Motor neuron (in vitro differentiated cells): Measurements from ENCODE around the gene KRT6A. TPM values are rescaled to one million over a fixed set of nuclear protein-coding genes. Genes with fewer than 3 reads are reported as not detected.
"Not testable (repeated sequence)": the region's sequence is repeated elsewhere in the genome, so short reads cannot be mapped to it uniquely, and the experiment has no call there.

Experiments
- ATAC-seq, 8 experiments: fragments of 200-7000 bp; cut with Tn5 transposase; replicated peaks in 6 of 8; 2 replicates each; pipeline ENCODE4 v1.8.0; 2021; ENCODE audit warnings: mild to moderate bottlenecking in 8 of 8, moderate library complexity in 8 of 8
- H3K27ac ChIP-seq, 2 donors: fragments of 250-450 bp; sonication (Bioruptor Pico); 2 replicates each; pipeline ENCODE4 v1.9.0; 2021; ENCODE audit warnings: antibody characterized with exemption in 2 of 2, mild to moderate bottlenecking in 2 of 2, moderate library complexity in 1 of 2
- H3K4me1 ChIP-seq, 2 donors: fragments of 250-450 bp; sonication (Bioruptor Pico); replicated peaks in 1 of 2; 2 replicates each; pipeline ENCODE4 v1.6.1; 2021; ENCODE audit warnings: antibody characterized with exemption in 2 of 2, mild to moderate bottlenecking in 2 of 2, moderate library complexity in 1 of 2
- H3K4me3 ChIP-seq, 5 donors: fragments of 250-450 bp; sonication (Bioruptor Pico); 2 replicates each; pipeline ENCODE4 v1.9.0; 2021; ENCODE audit warnings: antibody characterized with exemption in 5 of 5, mild to moderate bottlenecking in 5 of 5, moderate library complexity in 4 of 5
- WGBS, 10 experiments: fragments of 450-650 bp; shearing (Covaris generic); methylation state at CpG; one replicate each; pipeline ENCODE4 v1.0.0; 2022; 5-methylcytosine and 5-hydroxymethylcytosine counted together
- in situ Hi-C, 9 experiments: fragments of 400-800 bp; cut with MboI; loops; one replicate each; pipeline ENCODE4 v1.15.0; 2021; ENCODE audit warnings: low sequenced_read_pairs in 9 of 9, low pct_unique_long_range_greater_than_20kb in 2 of 9; ENCODE audit not compliant: unreplicated experiment in 9 of 9
- total RNA-seq, 8 experiments: library from RNA; unstranded; fragments of 300-600 nt; gene quantifications; 2 replicates each; pipeline versions ENCODE4 v1.2.3 to v1.2.4, GENCODE V29; 2022

KRT6A gene
- total RNA-seq, 8 experiments from 2014 or later, result 0.27 to 1.00 (median 0.29) TPM; not detected in 5

- H3K27ac ChIP-seq, result no peak overlapping the region
- no peaks in the 10 kb centered on the region for H3K4me1 ChIP-seq
- no peak for ATAC-seq
- in situ Hi-C loops, result no loop called here
- H3K4me3 ChIP-seq, result no peak overlapping the region
- 0 to 100% (median 57%) methylated on average over 1 to 5 of the region's 5 CpGs; no CpG with 5 or more reads in 1 of the 10 experiments for WGBS, 10 experiments
Observed at GRCh38 chr12:52508211-52508610, 15.2 kb upstream of the KRT6A start.

- in situ Hi-C loops, result no loop called here
- ATAC-seq, result peak in 4 of 8 experiments; percentile 38 to 79 (median 72)
- Histone ChIP-seq H3K27ac (no peak overlapping the region), H3K4me1 (no peaks in the 10 kb centered on the region), H3K4me3 (no peak overlapping the region)
- WGBS, 10 experiments, result 0 to 50% (median 32%) methylated on average over 2 to 4 of the region's 4 CpGs; no CpG with 5 or more reads in 3 of the 10 experiments
Observed at GRCh38 chr12:52506858-52507715, 14.0 kb upstream of the KRT6A start.

GRCh38 chr12:52502877-52503276, 9.8 kb upstream of the KRT6A start:
- no peak overlapping the region for H3K4me3 ChIP-seq
- H3K4me1 ChIP-seq, result no peaks in the 10 kb centered on the region
- no peak for ATAC-seq
- H3K27ac ChIP-seq, result no peak overlapping the region
- in situ Hi-C loops, result no loop called here
- 33 to 93% (median 65%) methylated on average over 1 of the region's 1 CpG; no CpG with 5 or more reads in 2 of the 10 experiments for WGBS, 10 experiments

GRCh38 chr12:52501490-52501889, 8.4 kb upstream of the KRT6A start:
- H3K4me1 ChIP-seq, result no peaks in the 10 kb centered on the region
- H3K4me3 ChIP-seq, result no peak overlapping the region
- ATAC-seq, result no peak
- in situ Hi-C loops, result no loop called here
- 29 to 92% (median 66%) methylated on average over 1 to 7 of the region's 7 CpGs; no CpG with 5 or more reads in 3 of the 10 experiments for whole genome bisulfite sequencing, 10 experiments
- no peak overlapping the region for H3K27ac ChIP-seq

GRCh38 chr12:52500574-52500973, 7.5 kb upstream of the KRT6A start:
- WGBS, 10 experiments, result 58 to 93% (median 80%) methylated on average over 2 to 5 of the region's 6 CpGs; no CpG with 5 or more reads in 1 of the 10 experiments
- H3K4me1 ChIP-seq, H3K27ac ChIP-seq, ATAC-seq, in situ Hi-C loops, H3K4me3 ChIP-seq: not testable (repeated sequence)

- in situ Hi-C loops, result no loop called here
- Histone ChIP-seq H3K4me1 (no peaks in the 10 kb centered on the region), H3K4me3 (no peak overlapping the region), H3K27ac (no peak overlapping the region)
- no peak for ATAC-seq
- WGBS, 10 experiments, result 24 to 95% (median 67%) methylated on average over 2 to 5 of the region's 5 CpGs; no CpG with 5 or more reads in 1 of the 10 experiments
Observed at GRCh38 chr12:52499806-52500560, 6.9 kb upstream of the KRT6A start.

- no peak overlapping the region for H3K27ac ChIP-seq
- no peaks in the 10 kb centered on the region for H3K4me1 ChIP-seq
- WGBS, 10 experiments, result 0 to 100% (median 39%) methylated on average over 1 of the region's 1 CpG; no CpG with 5 or more reads in 4 of the 10 experiments
- ATAC-seq, result no peak
- in situ Hi-C loops, result no loop called here
- H3K4me3 ChIP-seq, result no peak overlapping the region
Observed at GRCh38 chr12:52498946-52499345, 5.9 kb upstream of the KRT6A start.

- 56 to 98% (median 80%) methylated on average over 1 to 7 of the region's 7 CpGs; no CpG with 5 or more reads in 1 of the 10 experiments for WGBS, 10 experiments
Observed at GRCh38 chr12:52497975-52498374, 4.9 kb upstream of the KRT6A start.

GRCh38 chr12:52496590-52497071, 3.6 kb upstream of the KRT6A start:
- peak in 3 of 8 experiments; percentile 16 to 62 (median 55) for ATAC-seq
- Histone ChIP-seq H3K4me1 (no peaks in the 10 kb centered on the region), H3K27ac (no peak overlapping the region), H3K4me3 (no peak overlapping the region)
- in situ Hi-C loops, result no loop called here
- WGBS, 10 experiments, result 0 to 70% (median 30%) methylated on average over 1 to 2 of the region's 4 CpGs; no CpG with 5 or more reads in 2 of the 10 experiments

More at GRCh38 chr12:52497975-52498374, 4.9 kb upstream of the KRT6A start:
- no peak for ATAC-seq
- Histone ChIP-seq H3K4me3 (no peak overlapping the region), H3K27ac (no peak overlapping the region), H3K4me1 (no peaks in the 10 kb centered on the region)
- in situ Hi-C loops, result no loop called here

GRCh38 chr12:52496054-52496453, 3.0 kb upstream of the KRT6A start:
- Histone ChIP-seq H3K27ac (no peak overlapping the region), H3K4me1 (no peaks in the 10 kb centered on the region), H3K4me3 (no peak overlapping the region)
- peak in 1 of 8 experiments; percentile 6 for ATAC-seq
- 10 to 100% (median 86%) methylated on average over 1 to 2 of the region's 2 CpGs; no CpG with 5 or more reads in 5 of the 10 experiments for WGBS, 10 experiments
- in situ Hi-C loops, result no loop called here

- in situ Hi-C loops, result no loop called here
- Histone ChIP-seq H3K27ac (no peak overlapping the region), H3K4me3 (no peak overlapping the region), H3K4me1 (no peaks in the 10 kb centered on the region)
- ATAC-seq, result peak in 4 of 8 experiments; percentile 27 to 69 (median 44)
- WGBS, 10 experiments, result 7 to 50% (median 40%) methylated on average over 1 to 3 of the region's 3 CpGs; no CpG with 5 or more reads in 2 of the 10 experiments
Observed at GRCh38 chr12:52495389-52495788, 2.3 kb upstream of the KRT6A start.

GRCh38 chr12:52494518-52494917, 1.5 kb upstream of the KRT6A start:
- no peak overlapping the region for H3K27ac ChIP-seq
- 33 to 100% (median 68%) methylated on average over 1 to 3 of the region's 4 CpGs; no CpG with 5 or more reads in 7 of the 10 experiments for WGBS, 10 experiments
- ATAC-seq, result peak in 3 of 8 experiments; percentile 29 to 57 (median 54)
- no peak overlapping the region for H3K4me3 ChIP-seq
- no peaks in the 10 kb centered on the region for H3K4me1 ChIP-seq
- in situ Hi-C loops, result no loop called here

GRCh38 chr12:52494100-52494499, 1.0 kb upstream of the KRT6A start:
- no peak for ATAC-seq
- no peak overlapping the region for H3K4me3 ChIP-seq
- in situ Hi-C loops, result no loop called here
- no peaks in the 10 kb centered on the region for H3K4me1 ChIP-seq
- H3K27ac ChIP-seq, result no peak overlapping the region
- WGBS, 10 experiments, result 14 to 100% (median 71%) methylated on average over 1 of the region's 1 CpG; no CpG with 5 or more reads in 1 of the 10 experiments
